ENCODE measurements around the gene FGFR3.

Gene FGFR3

GRCh38 chr4:1792832-1793495, at the start of gene FGFR3:
TSS of gene FGFR3 (plus strand) at chr4:1793293. CDS start at chr4:1793935, 642 bp downstream.
- DNase-seq: peak; percentile 46

GRCh38 chr4:1743551-1743950, 49.5 kb upstream of the FGFR3 start:
- no peak for DNase-seq

- DNase-seq: no peak
Observed at GRCh38 chr4:1743975-1744374, 49.1 kb upstream of the FGFR3 start.

GRCh38 chr4:1744552-1744951, 48.5 kb upstream of the FGFR3 start:
- DNase-seq: no peak

GRCh38 chr4:1745165-1745564, 47.9 kb upstream of the FGFR3 start:
- DNase-seq: no peak

GRCh38 chr4:1745697-1746096, 47.4 kb upstream of the FGFR3 start:
- DNase-seq: no peak

GRCh38 chr4:1746265-1746691, 46.8 kb upstream of the FGFR3 start:
- peak; percentile 56 for DNase-seq

GRCh38 chr4:1746919-1747602, 46.0 kb upstream of the FGFR3 start:
- DNase-seq: no peak

GRCh38 chr4:1747603-1747967, 45.5 kb upstream of the FGFR3 start:
- no peak for DNase-seq

- DNase-seq: peak; percentile 50
Observed at GRCh38 chr4:1748465-1748995, 44.6 kb upstream of the FGFR3 start.

GRCh38 chr4:1749370-1749769, 43.7 kb upstream of the FGFR3 start:
- no peak for DNase-seq

- DNase-seq: no peak
Observed at GRCh38 chr4:1749826-1750225, 43.3 kb upstream of the FGFR3 start.

- DNase-seq: no peak
Observed at GRCh38 chr4:1750381-1751154, 42.5 kb upstream of the FGFR3 start.

GRCh38 chr4:1751155-1751918, 41.8 kb upstream of the FGFR3 start:
- DNase-seq: no peak

- no peak for DNase-seq
Observed at GRCh38 chr4:1751919-1752283, 41.2 kb upstream of the FGFR3 start.

- DNase-seq: no peak
Observed at GRCh38 chr4:1752284-1753041, 40.6 kb upstream of the FGFR3 start.

GRCh38 chr4:1753294-1753696, 39.8 kb upstream of the FGFR3 start:
- DNase-seq: no peak

GRCh38 chr4:1753697-1754311, 39.3 kb upstream of the FGFR3 start:
- DNase-seq: no peak

- DNase-seq: no peak
Observed at GRCh38 chr4:1754336-1754735, 38.8 kb upstream of the FGFR3 start.

GRCh38 chr4:1755297-1755696, 37.8 kb upstream of the FGFR3 start:
- no peak for DNase-seq

- DNase-seq: no peak
Observed at GRCh38 chr4:1756079-1756478, 37.0 kb upstream of the FGFR3 start.
